Measurements from ENCODE around the gene LMBRD1. TPM values are rescaled to one million over a fixed set of nuclear protein-coding genes. Genes with fewer than 3 reads are reported as not detected.

Gene LMBRD1
- total and polyA plus RNA-seq, 2 of the 4 experiments (the other 2 are of a cell fraction), result 3.9 to 8.7 TPM

GRCh38 chr6:69663215-69663614 is 133.6 kb downstream of the LMBRD1 start:
- H3K9me3 ChIP-seq (ENCODE audit: control insufficient read depth, insufficient read depth, low read length), result no peaks in the 10 kb centered on the region
- H3K4ac ChIP-seq (ENCODE audit: low read depth, low read length), result no peak overlapping the region
- no peak overlapping the region for H2AK5ac ChIP-seq (ENCODE audit: low read depth, low read length)
- H3K23ac ChIP-seq (ENCODE audit: low read depth, low read length), result no peak overlapping the region
- no peaks in the 10 kb centered on the region for H3K36me3 ChIP-seq (ENCODE audit: control insufficient read depth, insufficient read depth, low read length)
- no peak overlapping the region for H2AFZ ChIP-seq (replicated peaks; ENCODE audit: low read length, poor library complexity)
- DNase-seq (no peak), ATAC-seq (ENCODE audit: low read depth) (no peak)
- no peak overlapping the region for H3K56ac ChIP-seq (ENCODE audit: extremely low read depth, insufficient read depth, low read length)
- no peaks in the 10 kb centered on the region for H4K20me1 ChIP-seq (ENCODE audit: insufficient read depth, low read length)
- H3K79me1 ChIP-seq (ENCODE audit: low read depth in 1 of 2, low read length in 2 of 2), result no peaks in the 10 kb centered on the region
- H4K8ac ChIP-seq (ENCODE audit: low read depth in 2 of 2, low read length in 2 of 2), result no peak overlapping the region
- no peaks in the 10 kb centered on the region for H3K9me1 ChIP-seq (ENCODE audit: insufficient read depth, low read length)
- no peak overlapping the region for H3K4me3 ChIP-seq (ENCODE audit: insufficient read depth, low read depth, low read length)
- dilution Hi-C loops (cut with HindIII; ENCODE audit: low sequenced_read_pairs, unreplicated experiment), result no loop called here
- H4K91ac ChIP-seq (ENCODE audit: insufficient read depth, low read depth, low read length), result no peak overlapping the region
- in situ Hi-C loops (cut with MboI; ENCODE audit: low sequenced_read_pairs), result no loop called here
- no peak overlapping the region for H3K18ac ChIP-seq (ENCODE audit: low read depth, low read length)
- no peak overlapping the region for H3K9ac ChIP-seq (ENCODE audit: low read depth, low read length)
- no peak for TF ChIP-seq POLR2A (IDR thresholded peaks at IDR 0.05; ENCODE audit: low read depth, low read length)
- TF ChIP-seq RCOR1 (IDR thresholded peaks at IDR 0.05; ENCODE audit: insufficient replicate concordance, low read length), result no peak
- no peak for TF ChIP-seq BHLHE40 (IDR thresholded peaks at IDR 0.05; ENCODE audit: low read depth, low read length)
- TF ChIP-seq, protein P1, sequence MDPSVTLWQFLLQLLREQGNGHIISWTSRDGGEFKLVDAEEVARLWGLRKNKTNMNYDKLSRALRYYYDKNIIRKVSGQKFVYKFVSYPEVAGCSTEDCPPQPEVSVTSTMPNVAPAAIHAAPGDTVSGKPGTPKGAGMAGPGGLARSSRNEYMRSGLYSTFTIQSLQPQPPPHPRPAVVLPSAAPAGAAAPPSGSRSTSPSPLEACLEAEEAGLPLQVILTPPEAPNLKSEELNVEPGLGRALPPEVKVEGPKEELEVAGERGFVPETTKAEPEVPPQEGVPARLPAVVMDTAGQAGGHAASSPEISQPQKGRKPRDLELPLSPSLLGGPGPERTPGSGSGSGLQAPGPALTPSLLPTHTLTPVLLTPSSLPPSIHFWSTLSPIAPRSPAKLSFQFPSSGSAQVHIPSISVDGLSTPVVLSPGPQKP (IDR thresholded peaks at IDR 0.05; ENCODE audit: borderline replicate concordance, low read depth, low read length), result no peak
- TF ChIP-seq NFE2L2 (IDR thresholded peaks at IDR 0.05; ENCODE audit: low read depth, low read length), result no peak
- no peak for TF ChIP-seq MAFK (IDR thresholded peaks at IDR 0.05; ENCODE audit: low read depth, low read length)
- no peak for TF ChIP-seq CTCF (conservative IDR thresholded peaks at IDR 0.05; ENCODE audit: low read depth, low read length)
- no peak for TF ChIP-seq MAZ (IDR thresholded peaks at IDR 0.05; ENCODE audit: borderline replicate concordance, low read depth, low read length)
- TF ChIP-seq, protein P2, sequence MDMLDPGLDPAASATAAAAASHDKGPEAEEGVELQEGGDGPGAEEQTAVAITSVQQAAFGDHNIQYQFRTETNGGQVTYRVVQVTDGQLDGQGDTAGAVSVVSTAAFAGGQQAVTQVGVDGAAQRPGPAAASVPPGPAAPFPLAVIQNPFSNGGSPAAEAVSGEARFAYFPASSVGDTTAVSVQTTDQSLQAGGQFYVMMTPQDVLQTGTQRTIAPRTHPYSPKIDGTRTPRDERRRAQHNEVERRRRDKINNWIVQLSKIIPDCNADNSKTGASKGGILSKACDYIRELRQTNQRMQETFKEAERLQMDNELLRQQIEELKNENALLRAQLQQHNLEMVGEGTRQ (IDR thresholded peaks at IDR 0.05; ENCODE audit: low read depth, low read length), result no peak
- no peak for TF ChIP-seq CHD1 (IDR thresholded peaks at IDR 0.05; ENCODE audit: low read depth, low read length)
- no peak for TF ChIP-seq MXI1 (IDR thresholded peaks at IDR 0.05; ENCODE audit: borderline replicate concordance, low read depth, low read length)
- TF ChIP-seq FOS (IDR thresholded peaks at IDR 0.05; ENCODE audit: low read depth, low read length), result no peak
- no peak for TF ChIP-seq CEBPB (IDR thresholded peaks at IDR 0.05; ENCODE audit: low read depth, low read length)
- TF ChIP-seq RFX5 (IDR thresholded peaks at IDR 0.05; ENCODE audit: low read depth, low read length), result no peak
- no peak for TF ChIP-seq SMC3 (IDR thresholded peaks at IDR 0.05; ENCODE audit: low read depth, low read length)
- no peak for TF ChIP-seq RAD21 (IDR thresholded peaks at IDR 0.05; ENCODE audit: low read length)
- ChIA-PET CTCF (no interaction called here), POLR2A (ENCODE audit: unreplicated experiment) (no interaction called here)
- H2AK9ac ChIP-seq (replicated peaks; ENCODE audit: low read depth, low read length, poor library complexity), result no peak overlapping the region
- no CpG with 5 or more reads among the region's 2 CpGs for WGBS, 2 experiments (ENCODE audit: extremely low coverage in 2 of 2, insufficient read length in 1 of 2)
- no peak overlapping the region for H4K5ac ChIP-seq (ENCODE audit: low read depth, low read length)
- H3K27ac ChIP-seq (ENCODE audit: insufficient read depth, low read length), result no peak overlapping the region
- no peak overlapping the region for H2BK15ac ChIP-seq (ENCODE audit: low read depth, low read length)
- no peaks in the 10 kb centered on the region for H3K27me3 ChIP-seq (ENCODE audit: control insufficient read depth, insufficient read depth, low read length)
- no peak overlapping the region for H2BK120ac ChIP-seq (ENCODE audit: low read depth, low read length)
- no peak overlapping the region for H3K4me2 ChIP-seq (ENCODE audit: low read depth, low read length)
- intact Hi-C loops (cut with micrococcal nuclease), result no loop called here
- H2BK20ac ChIP-seq (ENCODE audit: low read depth, low read length), result no peak overlapping the region
- H3K4me1 ChIP-seq (ENCODE audit: control insufficient read depth, insufficient read depth, low read length), result no peaks in the 10 kb centered on the region
- no TSS peak for BruUV-seq (replicated peaks)
- H2BK5ac ChIP-seq (ENCODE audit: low read depth, low read length, poor library complexity, severe bottlenecking), result no peak overlapping the region
- no peak overlapping the region for H3K14ac ChIP-seq (replicated peaks; ENCODE audit: low read depth, low read length)
